ENCODE results near the gene MICA.

Gene MICA

GRCh38 chr6:31464252-31465184 is 61.1 kb downstream of the MICA start:
- Mint-ChIP-seq H3K4me1 (ENCODE audit: low read depth) (peaks cover 51% of the 10 kb centered on the region), H3K36me3 (ENCODE audit: low read depth) (peaks cover 47% of the 10 kb centered on the region), H3K4me3 (peak overlapping the region; percentile 100), H3K9me3 (no peaks in the 10 kb centered on the region), H3K27ac (peak overlapping the region; percentile 87), H3K27me3 (ENCODE audit: low read depth) (no peaks in the 10 kb centered on the region)
- DNase-seq (ENCODE audit: low spot score): no peak

All from T-helper 2 cell treated with Interferon-gamma antibody and Interleukin-4, amounts not matched to agents 5 μg/mL and 100 μg/mL, for 36 hours (primary cell).